DMS153 treated with DMSO at 0.1 percent for 48 hours (cell line): ENCODE data around the gene BOK.

Experiments
- DNase-seq: peaks from one replicate; lab custom pipeline; 2025; ENCODE audit not compliant: unreplicated experiment; lab: John Stamatoyannopoulos, UW

Gene BOK

GRCh38 chr2:241598061-241598460 is 39.5 kb downstream of the BOK start:
- no peak for DNase-seq

DNA sequence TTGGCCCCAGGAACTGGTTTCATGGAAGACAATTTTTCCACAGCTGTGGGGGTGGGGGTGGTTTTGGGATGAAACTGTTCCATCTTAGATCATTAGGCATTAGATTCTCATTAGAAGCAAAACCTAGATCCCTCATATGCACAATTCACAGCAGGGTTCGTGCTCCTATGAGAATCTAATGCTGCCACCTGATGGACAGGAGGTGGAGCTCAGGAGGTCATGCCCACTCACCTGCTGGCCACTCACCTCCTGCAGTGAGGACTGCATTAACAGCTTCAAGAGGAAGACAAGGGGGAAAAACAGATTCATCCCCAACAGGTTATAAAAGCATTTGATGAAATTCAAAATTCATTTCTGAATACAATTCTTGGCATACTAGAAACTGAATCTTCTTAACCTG is 39.9 kb downstream of the BOK start:
- no peak for DNase-seq

DNA sequence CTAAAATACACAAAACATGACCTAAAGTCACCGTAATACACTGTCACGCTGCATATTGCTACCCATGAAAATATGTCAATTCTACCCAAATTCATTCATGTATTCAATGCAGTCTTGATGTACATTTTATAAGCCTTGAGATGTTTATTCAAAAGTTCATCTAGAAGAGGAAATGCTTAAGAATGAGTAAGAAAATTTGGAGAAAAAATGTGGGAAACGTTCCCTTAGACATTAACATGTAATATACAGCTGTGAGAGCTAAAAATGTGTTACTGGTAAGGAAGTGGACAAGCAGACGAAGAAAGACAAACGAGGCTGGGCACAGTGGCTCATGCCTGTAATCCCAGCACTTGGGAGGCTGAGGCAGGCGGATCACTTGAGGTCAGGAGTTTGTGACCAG is 41.1 kb downstream of the BOK start:
- no peak for DNase-seq

- no peak for DNase-seq
These were observed 43.3 kb downstream of the BOK start for GRCh38 chr2:241601841-241602240.

- no peak for DNase-seq
These were observed 44.2 kb downstream of the BOK start for GRCh38 chr2:241602720-241603119.

DNA sequence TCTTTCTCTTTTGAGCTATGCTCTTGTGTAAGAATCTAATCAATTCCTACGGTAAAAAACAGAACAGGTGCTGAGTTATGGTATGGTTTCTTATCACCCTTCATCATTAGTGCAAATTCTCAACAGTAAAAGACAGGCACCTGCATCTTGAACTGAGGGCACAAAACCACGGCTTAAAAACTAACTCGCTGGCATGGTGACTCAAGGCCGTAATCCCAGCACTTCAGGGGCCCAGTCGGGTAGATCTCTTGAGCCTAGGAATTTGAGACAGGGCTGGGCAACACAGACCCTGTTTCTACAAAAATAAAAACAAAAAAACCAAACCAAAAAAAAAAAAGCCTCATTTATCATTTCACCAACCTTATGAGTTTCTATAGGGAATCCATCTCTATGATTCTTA is 45.1 kb downstream of the BOK start:
- no peak for DNase-seq

DNA sequence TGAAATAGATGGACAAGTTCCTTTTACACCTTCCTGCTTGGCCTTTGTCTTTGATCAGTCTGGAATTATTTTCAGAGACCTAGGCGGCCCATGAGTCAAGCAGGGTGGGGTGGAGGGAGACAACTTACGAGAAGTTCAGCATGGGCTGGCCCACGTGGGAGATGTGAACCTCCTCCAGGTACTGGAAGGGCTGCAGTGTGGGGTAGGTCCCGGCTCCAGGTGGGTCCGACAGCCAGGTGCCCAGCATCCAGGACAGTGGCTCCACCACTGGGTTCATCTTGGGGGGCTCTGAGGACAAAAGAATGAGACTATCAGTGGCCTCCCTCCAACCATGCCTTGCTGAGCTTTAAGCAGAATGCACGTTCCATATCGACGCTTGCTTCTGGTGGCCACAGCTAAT is 47.6 kb downstream of the BOK start:
- DNase-seq, result no peak

DNA sequence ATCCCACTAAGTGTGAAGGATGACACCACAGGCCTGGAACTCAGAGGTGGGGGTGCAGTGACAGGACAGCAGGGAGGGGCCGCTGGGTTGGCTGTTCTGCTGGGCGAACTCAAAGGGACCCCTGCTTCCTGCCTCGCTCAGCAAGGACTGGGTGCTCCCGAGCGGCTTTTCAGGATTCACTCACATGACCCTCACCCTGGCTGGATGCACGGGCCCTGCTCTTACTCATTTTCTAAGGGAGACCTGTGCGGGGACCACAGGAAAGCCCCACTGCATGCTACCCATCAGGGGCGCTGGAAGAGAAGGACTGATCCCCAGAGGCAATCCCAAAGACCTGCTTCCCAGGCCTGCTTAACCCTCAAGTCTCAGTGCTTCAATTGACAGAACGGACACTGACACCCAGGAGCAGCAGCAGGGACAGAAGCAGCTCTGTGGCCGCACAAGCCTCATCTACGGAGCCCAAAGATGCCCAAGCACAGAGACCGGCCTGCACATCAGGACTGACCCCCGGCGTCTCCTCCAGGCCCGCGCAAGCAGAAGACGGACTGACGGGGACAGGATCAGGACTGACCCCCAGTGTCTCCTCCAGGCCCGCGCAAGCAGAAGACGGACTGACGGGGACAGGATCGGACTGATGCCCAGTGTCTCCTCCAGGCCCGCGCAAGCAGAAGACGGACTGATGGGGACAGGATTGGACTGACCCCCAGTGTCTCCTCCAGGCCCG is 48.8 kb downstream of the BOK start:
- DNase-seq, result no peak

GRCh38 chr2:241608881-241609280 is 50.3 kb downstream of the BOK start:
- no peak for DNase-seq

GRCh38 chr2:241609859-241610793 is 51.6 kb downstream of the BOK start:
- DNase-seq, result peak; percentile 72

GRCh38 chr2:241611062-241611461 is 52.5 kb downstream of the BOK start:
- no peak for DNase-seq

- DNase-seq, result no peak
These were observed 53.8 kb downstream of the BOK start for GRCh38 chr2:241612156-241613016.

DNA sequence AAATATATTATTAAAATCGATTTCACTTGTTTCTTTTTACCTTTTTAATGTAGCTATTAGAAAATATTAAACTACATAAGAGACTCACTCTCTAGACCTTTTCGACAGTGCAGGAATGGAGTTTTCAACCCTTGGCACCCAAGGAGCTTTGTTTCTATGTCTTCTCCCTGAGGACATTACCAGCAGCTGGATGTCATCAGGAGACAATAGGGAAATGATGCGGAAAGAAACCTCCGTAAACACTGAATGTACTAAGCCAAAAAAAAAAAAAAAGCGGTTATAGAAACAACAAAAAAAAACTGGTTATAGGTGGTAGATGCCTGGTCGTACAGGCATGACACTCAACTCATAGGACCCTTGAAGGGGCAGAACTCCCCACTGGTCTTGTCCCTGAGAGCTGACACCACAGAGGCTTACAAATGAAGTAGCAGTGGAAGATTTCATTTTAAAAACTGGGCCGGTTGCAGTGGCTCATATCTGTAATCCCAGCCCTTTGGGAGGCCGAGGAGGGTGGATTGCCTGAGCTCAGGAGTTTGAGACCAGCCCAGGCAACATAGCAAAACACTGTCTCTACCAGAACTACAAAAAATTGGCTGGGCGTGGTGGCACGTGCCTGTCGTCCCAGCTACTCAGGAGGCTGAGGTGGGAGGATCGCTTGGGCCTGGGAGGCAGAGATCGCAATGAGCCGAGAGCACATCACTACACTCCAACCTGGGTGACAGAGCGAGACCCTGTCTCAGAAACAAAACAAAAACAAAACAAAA is 54.7 kb downstream of the BOK start:
- no peak for DNase-seq

- no peak for DNase-seq
These were observed 56.5 kb downstream of the BOK start for GRCh38 chr2:241615041-241615440.

GRCh38 chr2:241615522-241616052 is 57.0 kb downstream of the BOK start:
- DNase-seq, result no peak

- DNase-seq, result peak; percentile 33
These were observed 57.9 kb downstream of the BOK start for GRCh38 chr2:241616168-241617125.

- peak; percentile 74 for DNase-seq
These were observed 59.0 kb downstream of the BOK start for GRCh38 chr2:241617431-241618154.

DNA sequence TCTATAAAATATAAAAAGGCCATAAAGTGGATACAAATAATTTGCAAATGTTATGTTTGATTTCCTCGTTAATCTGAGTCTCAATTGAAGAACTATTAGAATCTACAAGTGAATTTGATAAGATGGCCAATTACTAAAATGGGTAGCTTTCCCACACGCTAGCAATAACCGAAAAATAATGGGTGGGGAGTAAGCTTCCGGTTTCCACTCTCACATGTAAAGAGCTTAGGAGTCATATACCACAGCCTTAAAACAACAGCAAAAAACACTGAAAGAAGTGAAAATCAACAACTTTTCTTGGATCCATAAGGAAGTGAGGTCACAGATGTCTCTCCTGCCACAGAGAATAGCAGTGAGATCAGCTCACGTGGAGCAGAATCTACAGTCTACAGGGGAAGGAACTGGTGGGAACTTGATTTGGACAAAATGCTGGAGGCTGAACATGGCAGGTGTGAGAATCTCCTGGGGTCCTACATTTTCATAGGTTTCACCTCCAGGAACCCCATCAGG is 59.8 kb downstream of the BOK start:
- no peak for DNase-seq
